GM12892 (cell line): ENCODE data around the gene SLFN14.

Source experiments
- POLR2A ChIP-seq: IDR thresholded peaks from 2 replicates; pipeline ENCODE4 v1.6.1; 2011; ENCODE audit warnings: low read depth, low read length, control low read depth
- POLR2AphosphoS5 ChIP-seq: IDR thresholded peaks from 2 replicates; pipeline ENCODE4 v1.6.1; 2011; ENCODE audit warnings: low read depth, low read length, control low read depth
- TAF1 ChIP-seq: IDR thresholded peaks from 2 replicates; pipeline ENCODE4 v1.6.1; 2011; ENCODE audit warnings: low read depth, mild to moderate bottlenecking, control low read depth, low read length, borderline replicate concordance

DNA sequence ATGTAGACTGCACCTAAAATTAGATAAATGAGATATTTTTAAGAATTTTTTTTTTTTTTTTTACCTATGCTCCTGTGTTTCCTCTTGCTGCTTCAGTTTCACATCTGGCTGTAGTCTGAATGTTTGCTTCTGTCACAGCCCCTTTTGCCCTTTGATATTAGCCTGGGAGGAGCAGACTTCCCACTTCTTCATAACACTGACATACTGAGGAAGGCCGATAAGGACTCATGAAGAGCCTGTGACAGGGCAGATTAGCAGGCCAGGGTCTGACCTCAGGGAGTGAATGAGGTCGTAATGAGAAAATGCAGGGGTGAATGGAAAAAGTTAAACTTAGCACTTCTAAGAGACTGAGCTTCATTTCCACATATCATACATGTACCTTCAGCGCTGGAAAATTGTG, at the start of gene SLFN14:
- TF ChIP-seq POLR2AphosphoS5 = no peak
- no peak for TF ChIP-seq POLR2A
- no peak for TF ChIP-seq TAF1
